Measurements from ENCODE around the gene KCNE5.
"Not testable (repeated sequence)": the region's sequence is repeated elsewhere in the genome, so short reads cannot be mapped to it uniquely, and the experiment has no call there.

KCNE5 gene

GRCh38 chrX:109624641-109625616 lies at the start of gene KCNE5:
KCNE5 (minus strand) TSS chrX:109625172; CDS start chrX:109625020, 152 bp downstream.
- FAIRE-seq: no peak

- peak; percentile 87 for FAIRE-seq
These were observed 47.3 kb upstream of the KCNE5 start for GRCh38 chrX:109672239-109672638.

GRCh38 chrX:109671170-109671569 lies 46.2 kb upstream of the KCNE5 start:
- not testable (repeated sequence) for FAIRE-seq

- no peak for FAIRE-seq
These were observed 43.0 kb upstream of the KCNE5 start for GRCh38 chrX:109667986-109668385.

- FAIRE-seq: peak; percentile 89
These were observed 35.6 kb upstream of the KCNE5 start for GRCh38 chrX:109660435-109661143.

GRCh38 chrX:109658391-109658790 lies 33.4 kb upstream of the KCNE5 start:
- FAIRE-seq: no peak

GRCh38 chrX:109657364-109657763 lies 32.4 kb upstream of the KCNE5 start:
- not testable (repeated sequence) for FAIRE-seq

GRCh38 chrX:109656774-109657173 lies 31.8 kb upstream of the KCNE5 start:
- no peak for FAIRE-seq

GRCh38 chrX:109655502-109656201 lies 30.7 kb upstream of the KCNE5 start:
- FAIRE-seq: no peak

- FAIRE-seq: no peak
These were observed 29.6 kb upstream of the KCNE5 start for GRCh38 chrX:109654516-109655109.

GRCh38 chrX:109644671-109645070 lies 19.7 kb upstream of the KCNE5 start:
- FAIRE-seq: not testable (repeated sequence)

- peak; percentile 65 for FAIRE-seq
These were observed 18.7 kb upstream of the KCNE5 start for GRCh38 chrX:109643687-109644086.

GRCh38 chrX:109638158-109638557 lies 13.2 kb upstream of the KCNE5 start:
- FAIRE-seq: no peak

GRCh38 chrX:109637477-109637876 lies 12.5 kb upstream of the KCNE5 start:
- not testable (repeated sequence) for FAIRE-seq

- FAIRE-seq: no peak
These were observed 10.2 kb upstream of the KCNE5 start for GRCh38 chrX:109635146-109635545.

GRCh38 chrX:109632906-109633504 lies 8.0 kb upstream of the KCNE5 start:
- FAIRE-seq: no peak

GRCh38 chrX:109629310-109629709 lies 4.3 kb upstream of the KCNE5 start:
- FAIRE-seq: no peak

- no peak for FAIRE-seq
These were observed 1.7 kb upstream of the KCNE5 start for GRCh38 chrX:109626637-109627036.

GRCh38 chrX:109623997-109624396 lies 975 bp downstream of the KCNE5 start:
- no peak for FAIRE-seq

- FAIRE-seq: no peak
These were observed 2.7 kb downstream of the KCNE5 start for GRCh38 chrX:109622270-109622669.

- no peak for FAIRE-seq
These were observed 5.2 kb downstream of the KCNE5 start for GRCh38 chrX:109619771-109620170.

- FAIRE-seq: no peak
These were observed 10.0 kb downstream of the KCNE5 start for GRCh38 chrX:109614951-109615350.

Data from colon (tissue), 2 donors.